Adipocyte (in vitro differentiated cells): ENCODE results near the gene CCDC88B.
A peak's percentile ranks its signal among the peaks of the same experiment; 100 is the strongest.
"Not testable (repeated sequence)": the region's sequence is repeated elsewhere in the genome, so short reads cannot be mapped to it uniquely, and the experiment has no call there.

Experiments used
- DNase-seq: peaks from one replicate; pipeline ENCODE4 v3.0.0-alpha.2; 2015; ENCODE audit warnings: low read depth
- H3K27me3 ChIP-seq: replicated peaks from 2 replicates; pipeline ENCODE4 v1.7.0; 2013; ENCODE audit warnings: mild to moderate bottlenecking, low read length, moderate library complexity; ENCODE audit not compliant: control insufficient read depth, insufficient read depth
- H3K36me3 ChIP-seq: 2 replicates; pipeline ENCODE4 v1.7.0; 2013; ENCODE audit warnings: low read length, mild to moderate bottlenecking, moderate library complexity; ENCODE audit not compliant: control insufficient read depth, insufficient read depth, severe bottlenecking
- H3K4me1 ChIP-seq: 2 replicates; pipeline ENCODE4 v1.7.0; 2013; ENCODE audit warnings: mild to moderate bottlenecking, low read length, moderate library complexity; ENCODE audit not compliant: control insufficient read depth, insufficient read depth
- H3K4me3 ChIP-seq: 2 replicates; pipeline ENCODE4 v1.7.0; 2013; ENCODE audit warnings: mild to moderate bottlenecking, low read length, moderate library complexity
- H3K9ac ChIP-seq: 2 replicates; pipeline ENCODE4 v1.7.0; 2013; ENCODE audit warnings: mild to moderate bottlenecking, low read length, moderate library complexity
- H3K9me3 ChIP-seq: 2 replicates; pipeline ENCODE4 v1.7.0; 2013; ENCODE audit warnings: mild to moderate bottlenecking, low read length, moderate library complexity; ENCODE audit not compliant: control insufficient read depth

CCDC88B gene

GRCh38 chr11:64317961-64318765 is 21.8 kb upstream of the CCDC88B start, which contains the start of gene PRDX5:
PRDX5 (plus strand) TSS chr11:64318121; CDS start chr11:64318216, 95 bp downstream.
- H3K36me3 ChIP-seq, result peaks cover 37% of the 10 kb centered on the region
- peak within 1 kb of the TSS; percentile 93 for H3K9ac ChIP-seq
- H3K9me3 ChIP-seq, result no peaks in the 10 kb centered on the region
- H3K4me1 ChIP-seq, result peaks cover 35% of the 10 kb centered on the region
- no peaks in the 10 kb centered on the region for H3K27me3 ChIP-seq
- H3K4me3 ChIP-seq, result peak within 1 kb of the TSS; percentile 91
- peak; percentile 99 for DNase-seq

GRCh38 chr11:64318766-64319761 is 20.9 kb upstream of the CCDC88B start:
- DNase-seq, result peak; percentile 41
- H3K4me3 ChIP-seq, result peak overlapping the region; percentile 91
- H3K36me3 ChIP-seq, result peaks cover 37% of the 10 kb centered on the region
- peaks cover 28% of the 10 kb centered on the region for H3K4me1 ChIP-seq
- no peaks in the 10 kb centered on the region for H3K9me3 ChIP-seq
- no peaks in the 10 kb centered on the region for H3K27me3 ChIP-seq
- peak overlapping the region; percentile 93 for H3K9ac ChIP-seq

- peaks cover 23% of the 10 kb centered on the region for H3K36me3 ChIP-seq
- H3K9me3 ChIP-seq, result no peaks in the 10 kb centered on the region
- H3K9ac ChIP-seq, result no peak overlapping the region
- H3K4me1 ChIP-seq, result peaks cover 20% of the 10 kb centered on the region
- no peak for DNase-seq
- no peak overlapping the region for H3K4me3 ChIP-seq
- no peaks in the 10 kb centered on the region for H3K27me3 ChIP-seq
These were observed 19.4 kb upstream of the CCDC88B start for GRCh38 chr11:64320556-64320955.

- H3K36me3 ChIP-seq, result peaks cover 20% of the 10 kb centered on the region
- peaks cover 19% of the 10 kb centered on the region for H3K4me1 ChIP-seq
- no peaks in the 10 kb centered on the region for H3K9me3 ChIP-seq
- no peaks in the 10 kb centered on the region for H3K27me3 ChIP-seq
- no peak overlapping the region for H3K4me3 ChIP-seq
- no peak overlapping the region for H3K9ac ChIP-seq
- no peak for DNase-seq
These were observed 19.0 kb upstream of the CCDC88B start for GRCh38 chr11:64321026-64321425.

GRCh38 chr11:64321533-64321932 is 18.5 kb upstream of the CCDC88B start:
- H3K4me1 ChIP-seq, result peaks cover 14% of the 10 kb centered on the region
- H3K9me3 ChIP-seq, result no peaks in the 10 kb centered on the region
- no peaks in the 10 kb centered on the region for H3K27me3 ChIP-seq
- no peak overlapping the region for H3K9ac ChIP-seq
- H3K36me3 ChIP-seq, result peaks cover 15% of the 10 kb centered on the region
- no peak overlapping the region for H3K4me3 ChIP-seq
- DNase-seq, result no peak

DNA sequence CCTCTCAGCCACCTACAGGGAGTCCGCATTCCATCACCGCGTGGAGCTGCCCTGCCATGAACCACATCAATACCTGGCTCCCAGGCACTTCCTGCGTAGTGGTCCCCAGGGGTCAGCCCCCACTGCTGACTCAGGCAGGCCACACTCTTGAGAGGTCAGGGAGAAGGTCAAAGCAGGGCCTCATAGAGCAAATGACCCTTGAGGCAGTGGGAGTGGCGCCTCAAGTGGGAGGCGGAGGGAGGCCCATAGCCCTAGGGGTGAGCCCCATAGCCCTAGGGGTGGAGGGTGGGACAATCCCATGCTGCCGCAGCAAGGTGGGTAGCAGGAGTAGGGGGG is 17.1 kb upstream of the CCDC88B start:
- Histone ChIP-seq H3K9ac (no peak overlapping the region), H3K36me3 (peaks cover 14% of the 10 kb centered on the region), H3K4me3 (no peak overlapping the region), H3K27me3 (no peaks in the 10 kb centered on the region), H3K9me3 (no peaks in the 10 kb centered on the region), H3K4me1 (peaks cover 11% of the 10 kb centered on the region)
- DNase-seq, result no peak

- Histone ChIP-seq H3K9ac (no peak overlapping the region), H3K4me1 (peaks cover 11% of the 10 kb centered on the region)
- DNase-seq, result no peak
These were observed 16.6 kb upstream of the CCDC88B start for GRCh38 chr11:64323373-64323772.

DNA sequence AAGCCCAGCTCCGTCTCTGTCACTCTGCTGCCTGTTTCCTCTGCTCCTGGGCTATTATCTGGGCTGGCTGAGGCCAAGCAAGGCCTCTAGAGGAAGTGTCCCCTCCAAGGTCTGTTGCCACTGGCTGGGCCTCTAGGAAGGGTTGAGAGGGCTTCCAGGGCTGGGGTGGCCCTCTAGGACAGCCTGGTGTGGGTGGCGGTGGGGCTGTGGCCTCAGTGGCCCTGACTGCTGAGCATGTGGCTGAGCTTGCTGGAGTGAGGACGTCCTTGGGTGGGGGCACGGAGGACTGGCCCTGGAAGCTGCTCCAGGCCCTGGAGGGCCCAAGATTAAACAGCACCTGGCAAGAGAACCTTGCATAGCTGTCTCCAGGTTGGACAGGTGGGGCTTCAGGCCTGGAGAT is 16.0 kb upstream of the CCDC88B start:
- not testable (repeated sequence) for H3K9me3 ChIP-seq, H3K27me3 ChIP-seq, H3K4me3 ChIP-seq, H3K9ac ChIP-seq, DNase-seq
- peaks cover 11% of the 10 kb centered on the region for H3K4me1 ChIP-seq
- H3K36me3 ChIP-seq, result peaks cover 14% of the 10 kb centered on the region

More at GRCh38 chr11:64323373-64323772, 16.6 kb upstream of the CCDC88B start:
- Histone ChIP-seq H3K36me3 (peaks cover 14% of the 10 kb centered on the region), H3K4me3 (no peak overlapping the region), H3K9me3 (no peaks in the 10 kb centered on the region), H3K27me3 (no peaks in the 10 kb centered on the region)

DNA sequence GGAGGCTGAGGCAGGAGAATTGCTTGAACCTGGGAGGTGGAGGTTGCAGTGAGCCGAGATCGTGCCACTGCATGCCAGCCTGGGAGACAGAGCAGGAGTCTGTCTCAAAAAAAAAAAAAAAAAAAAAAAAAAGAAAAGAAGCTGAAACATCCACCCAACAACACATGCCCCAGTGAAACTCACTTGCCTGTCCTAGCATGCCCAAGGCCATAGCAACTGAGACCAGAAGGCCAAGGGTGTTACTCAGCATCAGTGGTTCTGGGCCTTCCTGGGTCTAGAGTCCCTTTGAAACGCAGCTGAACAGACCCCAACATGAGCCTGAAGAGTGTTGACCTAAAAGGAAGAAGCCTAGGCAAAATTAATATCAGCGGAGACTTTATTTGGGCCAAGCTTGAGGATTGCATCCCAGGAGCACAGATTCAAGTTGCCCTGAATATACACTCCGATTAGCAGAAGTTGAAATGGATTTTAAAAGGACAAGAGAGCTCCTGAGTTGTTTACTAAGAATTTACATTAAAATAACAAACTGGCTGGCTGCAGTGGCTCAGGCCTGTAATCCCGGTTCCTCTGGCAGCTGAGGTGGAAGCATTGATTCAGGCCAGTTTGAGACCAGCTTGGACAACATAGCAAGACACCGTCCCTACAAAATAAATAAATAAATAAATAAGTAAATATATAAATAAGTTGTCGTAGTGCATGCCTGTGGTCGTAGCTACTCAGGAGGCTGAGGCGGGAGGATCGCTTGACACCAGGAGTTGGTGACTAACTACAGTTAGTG is 15.1 kb upstream of the CCDC88B start:
- peaks cover 12% of the 10 kb centered on the region for H3K4me1 ChIP-seq
- H3K4me3 ChIP-seq, result no peak overlapping the region
- H3K9me3 ChIP-seq, result no peaks in the 10 kb centered on the region
- H3K27me3 ChIP-seq, result no peaks in the 10 kb centered on the region
- no peak for DNase-seq
- H3K9ac ChIP-seq, result no peak overlapping the region
- peaks cover 14% of the 10 kb centered on the region for H3K36me3 ChIP-seq

DNA sequence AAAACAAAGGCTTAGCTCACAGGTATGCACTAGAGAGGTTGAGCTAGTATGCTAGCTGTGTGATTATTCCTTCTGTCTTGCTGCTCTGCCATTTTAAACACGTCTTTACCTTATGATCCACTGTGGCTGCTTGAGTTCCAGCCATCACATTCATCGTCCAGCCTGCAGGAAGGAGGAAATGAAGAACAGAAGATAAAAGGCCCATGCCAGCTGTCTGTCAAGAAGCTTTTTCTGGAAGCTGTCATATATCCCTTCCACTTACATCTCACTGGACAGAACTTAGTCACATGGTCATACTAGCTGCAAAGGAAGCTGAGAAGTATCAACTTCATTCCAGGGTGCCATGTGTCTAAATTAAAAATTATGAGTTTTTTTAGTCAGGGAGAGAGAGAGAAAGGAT is 12.6 kb upstream of the CCDC88B start:
- no peak for DNase-seq
- H3K9ac ChIP-seq, result no peak overlapping the region
- H3K27me3 ChIP-seq, result no peaks in the 10 kb centered on the region
- peaks cover 24% of the 10 kb centered on the region for H3K4me1 ChIP-seq
- no peak overlapping the region for H3K4me3 ChIP-seq
- H3K36me3 ChIP-seq, result peaks cover 2% of the 10 kb centered on the region
- no peaks in the 10 kb centered on the region for H3K9me3 ChIP-seq
